ENCODE results near the gene TBC1D21. TPM values are rescaled to one million over a fixed set of nuclear protein-coding genes. Genes with fewer than 3 reads are reported as not detected.

Gene TBC1D21
- total and polyA plus RNA-seq, 9 donors: not detected

DNA sequence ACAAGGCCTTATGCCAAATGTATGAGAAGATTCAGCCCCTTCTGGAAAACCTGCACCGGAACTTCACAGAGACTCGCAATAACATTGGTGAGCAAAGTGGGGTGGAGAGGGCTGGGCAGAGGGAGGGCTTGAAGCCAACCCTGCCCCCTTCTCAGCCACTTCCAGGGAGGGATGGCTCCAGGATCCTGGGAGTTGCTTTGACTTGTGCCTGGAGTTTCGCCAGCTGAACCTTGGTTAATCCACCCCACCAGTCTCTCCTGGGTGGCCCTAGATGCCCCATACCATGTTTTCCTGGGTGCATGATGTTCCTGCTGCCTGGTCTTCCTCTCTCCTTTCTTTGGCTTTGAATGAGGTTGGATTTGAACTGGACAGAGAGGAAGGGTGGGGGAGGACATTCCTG lies 10.8 kb downstream of the TBC1D21 start:
- no peak for TF ChIP-seq POLR2A (IDR thresholded peaks at IDR 0.05)
- TF ChIP-seq EP300 (IDR thresholded peaks at IDR 0.05): no peak
- TF ChIP-seq, protein P1, sequence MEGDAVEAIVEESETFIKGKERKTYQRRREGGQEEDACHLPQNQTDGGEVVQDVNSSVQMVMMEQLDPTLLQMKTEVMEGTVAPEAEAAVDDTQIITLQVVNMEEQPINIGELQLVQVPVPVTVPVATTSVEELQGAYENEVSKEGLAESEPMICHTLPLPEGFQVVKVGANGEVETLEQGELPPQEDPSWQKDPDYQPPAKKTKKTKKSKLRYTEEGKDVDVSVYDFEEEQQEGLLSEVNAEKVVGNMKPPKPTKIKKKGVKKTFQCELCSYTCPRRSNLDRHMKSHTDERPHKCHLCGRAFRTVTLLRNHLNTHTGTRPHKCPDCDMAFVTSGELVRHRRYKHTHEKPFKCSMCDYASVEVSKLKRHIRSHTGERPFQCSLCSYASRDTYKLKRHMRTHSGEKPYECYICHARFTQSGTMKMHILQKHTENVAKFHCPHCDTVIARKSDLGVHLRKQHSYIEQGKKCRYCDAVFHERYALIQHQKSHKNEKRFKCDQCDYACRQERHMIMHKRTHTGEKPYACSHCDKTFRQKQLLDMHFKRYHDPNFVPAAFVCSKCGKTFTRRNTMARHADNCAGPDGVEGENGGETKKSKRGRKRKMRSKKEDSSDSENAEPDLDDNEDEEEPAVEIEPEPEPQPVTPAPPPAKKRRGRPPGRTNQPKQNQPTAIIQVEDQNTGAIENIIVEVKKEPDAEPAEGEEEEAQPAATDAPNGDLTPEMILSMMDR (IDR thresholded peaks at IDR 0.05): no peak
- H3K4me1 ChIP-seq (ENCODE audit: insufficient read depth): no peaks in the 10 kb centered on the region
- DNase-seq: no peak
- H3K27me3 ChIP-seq: no peaks in the 10 kb centered on the region
- intact Hi-C loops (cut with DNase I): no loop called here
- H3K36me3 ChIP-seq: no peaks in the 10 kb centered on the region
- H3K27ac ChIP-seq: no peak overlapping the region
- 35 to 54% (median 49%) methylated on average over 3 of the region's 3 CpGs for WGBS, 3 donors
- no peak overlapping the region for H3K4me3 ChIP-seq
- H3K9me3 ChIP-seq: no peaks in the 10 kb centered on the region

DNA sequence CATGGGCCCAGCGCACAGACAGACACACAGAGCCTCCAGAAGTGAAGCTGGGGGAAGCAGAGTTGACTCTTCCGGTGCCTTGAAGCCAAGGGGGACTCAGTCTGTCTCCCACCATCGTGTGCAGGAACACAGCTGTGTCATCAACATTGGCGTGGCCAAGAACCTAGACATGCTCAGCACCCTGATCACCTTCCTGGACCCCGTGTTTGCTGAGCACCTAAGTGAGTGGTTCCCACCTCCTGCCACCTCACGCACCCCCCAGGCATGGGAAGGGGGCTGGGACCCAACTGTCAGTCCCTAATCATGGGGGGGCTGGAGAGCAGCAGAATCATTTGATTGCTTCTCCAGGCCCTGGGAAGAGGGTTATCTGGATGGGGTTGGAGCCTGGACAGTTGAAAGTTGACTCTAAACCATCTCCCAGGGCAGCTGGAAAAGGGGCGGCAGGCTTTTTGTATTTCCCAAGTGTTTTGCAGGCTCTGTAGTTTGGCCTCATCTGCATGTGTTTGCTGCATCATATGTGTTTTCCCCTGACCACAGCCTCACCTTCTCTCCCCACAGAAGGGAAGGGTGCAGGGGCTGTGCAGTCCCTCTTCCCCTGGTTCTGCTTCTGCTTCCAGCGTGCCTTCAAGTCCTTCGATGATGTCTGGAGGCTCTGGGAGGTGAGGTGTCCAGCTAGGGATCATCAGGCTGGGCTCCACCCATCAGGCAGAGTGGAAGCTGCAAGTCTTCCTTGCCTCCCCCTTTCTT lies 12.8 kb downstream of the TBC1D21 start:
- no peak for DNase-seq
- no peaks in the 10 kb centered on the region for H3K27me3 ChIP-seq
- 84 to 88% (median 85%) methylated on average over 9 of the region's 9 CpGs for WGBS, 3 donors
- H3K9me3 ChIP-seq: no peaks in the 10 kb centered on the region
- H3K36me3 ChIP-seq: no peaks in the 10 kb centered on the region
- no peak overlapping the region for H3K4me3 ChIP-seq
- intact Hi-C loops (cut with DNase I): no loop called here
- H3K27ac ChIP-seq: no peak overlapping the region
- no peaks in the 10 kb centered on the region for H3K4me1 ChIP-seq (ENCODE audit: insufficient read depth)
- TF ChIP-seq EP300 (IDR thresholded peaks at IDR 0.05) (no peak), POLR2A (IDR thresholded peaks at IDR 0.05) (no peak)
- TF ChIP-seq, protein P1 (IDR thresholded peaks at IDR 0.05): no peak

DNA sequence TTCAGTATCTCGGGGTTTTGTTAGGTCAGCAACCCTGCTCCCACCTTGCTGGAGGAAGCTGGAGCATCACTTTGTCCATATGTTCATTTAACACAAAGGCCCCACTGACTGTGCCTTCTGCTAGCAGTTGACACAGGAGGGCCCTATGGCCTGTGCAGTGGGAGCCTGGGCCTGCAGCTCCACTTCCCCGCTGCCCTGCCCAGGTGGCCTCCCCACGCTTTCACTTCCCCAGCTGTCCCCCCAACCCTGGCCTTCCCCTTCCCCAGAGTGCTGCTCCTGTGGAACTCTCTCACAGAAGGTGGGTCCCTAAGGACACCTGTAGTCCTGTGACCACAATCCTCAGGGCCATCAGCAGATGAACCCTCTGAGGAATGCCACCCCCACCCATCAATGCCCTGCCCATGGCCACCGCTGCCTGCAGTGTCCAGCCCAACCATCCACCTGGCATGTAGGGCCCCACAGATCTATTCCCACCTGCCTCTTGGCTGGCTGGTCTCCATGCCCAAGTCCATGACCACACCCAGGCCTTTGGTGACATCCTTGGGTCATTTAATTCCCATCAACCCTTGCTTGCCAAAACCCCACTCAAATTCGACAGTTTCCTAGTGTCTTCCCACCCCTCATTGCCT lies 13.5 kb downstream of the TBC1D21 start:
- 79 to 93% (median 82%) methylated on average over 5 of the region's 5 CpGs for WGBS, 3 donors
- peaks cover 0 to 3% of the 10 kb centered on the region in 2 donors for H3K9me3 ChIP-seq
- no peak overlapping the region for H3K4me3 ChIP-seq
- intact Hi-C loops (cut with DNase I): no loop called here
- H3K27me3 ChIP-seq: no peaks in the 10 kb centered on the region
- DNase-seq: no peak
- no peaks in the 10 kb centered on the region for H3K4me1 ChIP-seq (ENCODE audit: insufficient read depth)
- no peak for TF ChIP-seq EP300 (IDR thresholded peaks at IDR 0.05)
- no peak for TF ChIP-seq POLR2A (IDR thresholded peaks at IDR 0.05)
- TF ChIP-seq, protein P1 (IDR thresholded peaks at IDR 0.05): no peak
- no peak overlapping the region for H3K27ac ChIP-seq
- no peaks in the 10 kb centered on the region for H3K36me3 ChIP-seq

DNA sequence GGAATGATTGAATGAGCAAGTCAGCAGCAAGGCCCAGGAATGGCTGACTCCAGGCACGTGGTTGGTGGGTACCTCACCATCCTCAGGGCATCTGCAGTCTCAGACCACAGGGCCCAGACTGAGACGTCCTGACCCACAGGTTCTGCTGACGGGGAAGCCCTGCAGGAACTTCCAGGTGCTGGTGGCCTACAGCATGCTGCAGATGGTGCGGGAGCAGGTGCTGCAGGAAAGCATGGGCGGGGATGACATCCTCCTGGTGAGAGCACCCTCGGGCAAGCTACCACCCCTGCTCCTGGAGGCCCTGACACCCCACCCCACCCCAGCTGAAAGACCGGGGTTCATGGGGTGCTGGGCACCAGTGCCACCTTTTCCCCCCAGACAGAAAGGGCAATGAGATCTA lies 14.1 kb downstream of the TBC1D21 start:
- Histone ChIP-seq H3K4me3 (no peak overlapping the region), H3K36me3 (no peaks in the 10 kb centered on the region), H3K4me1 (ENCODE audit: insufficient read depth) (no peaks in the 10 kb centered on the region), H3K27ac (no peak overlapping the region), H3K27me3 (no peaks in the 10 kb centered on the region), H3K9me3 (peaks cover 0 to 4% of the 10 kb centered on the region in 2 donors)
- TF ChIP-seq EP300 (IDR thresholded peaks at IDR 0.05) (no peak), POLR2A (IDR thresholded peaks at IDR 0.05) (no peak)
- TF ChIP-seq, protein P1 (IDR thresholded peaks at IDR 0.05): no peak
- WGBS, 3 donors: 86 to 96% (median 95%) methylated on average over 7 of the region's 7 CpGs
- intact Hi-C loops (cut with DNase I): no loop called here
- no peak for DNase-seq

Data from ovary (tissue), 9 donors.